SH-SY5Y (cell line): ENCODE data around the gene RTL10.

Source experiments
- GATA2 ChIP-seq: IDR thresholded peaks from 2 replicates; pipeline ENCODE4 v1.6.1; 2011; ENCODE audit warnings: mild to moderate bottlenecking, low read depth, low read length
- GATA3 ChIP-seq: IDR thresholded peaks from 2 replicates; pipeline ENCODE4 v1.6.1; 2011; ENCODE audit warnings: low read depth, mild to moderate bottlenecking, low read length, moderate library complexity

- TF ChIP-seq GATA2 = no peak
- no peak for TF ChIP-seq GATA3
These were observed 32.2 kb downstream of the RTL10 start for GRCh38 chr22:19822301-19823117.
